HepG2 (cell line): ENCODE results near the gene PCGF2. TPM values are rescaled to one million over a fixed set of nuclear protein-coding genes. Genes with fewer than 3 reads are reported as not detected.
A peak's percentile ranks its signal among the peaks of the same experiment; 100 is the strongest.

Experiments
- ATAC-seq: fragments of 200-7000 bp; cut with Tn5 transposase; 3 replicates; pipeline ENCODE4 v1.9.1; 2020; ENCODE audit warnings: mild to moderate bottlenecking, moderate library complexity
- BruUV-seq: library from RNA; stranded (reverse); fragments of 400-500 nt; replicated peaks from 2 replicates; lab custom pipeline; 2021; lab: Mats Ljungman, UMichigan
- CTCF ChIA-PET: fragments of 300-600 bp; formaldehyde crosslinking; extraction: SDS; loops from one replicate; lab custom pipeline; 2021; ENCODE audit warnings: low total read pairs, inconsistent platforms, low intra/inter-chr PET ratio; lab: Yijun Ruan, JAX
- POLR2A ChIA-PET: fragments of 350-600 bp; sonication (Branson Sonifier 250); formaldehyde crosslinking; loops from one replicate; lab custom pipeline; 2020; ENCODE audit warnings: antibody characterized with exemption, inconsistent platforms; lab: Yijun Ruan, JAX
- DNase-seq: peaks from one replicate; pipeline ENCODE4 v3.0.0-alpha.2; 2015; ENCODE audit warnings: low spot score
- FAIRE-seq: peaks from 3 replicates; lab custom pipeline; 2011; peaks lifted over from hg19 to GRCh38; lab: Jason Lieb, UNC
- H2AFZ ChIP-seq: one replicate; pipeline ENCODE4 v1.6.1; 2011; ENCODE audit warnings: low read length, inconsistent platforms
- H3K27ac ChIP-seq: fragments of 300-600 bp; 3 replicates; pipeline ENCODE4 v1.8.0; 2011; ENCODE audit warnings: mixed run types, mild to moderate bottlenecking, mixed read lengths, low read length, inconsistent platforms; ENCODE audit not compliant: insufficient read depth; ENCODE audit errors: extremely low read length
- H3K27me3 ChIP-seq, 2 experiments: fragments of 200-600 bp in 1 of 2; 2 replicates in 1 of 2; 3 replicates in 1 of 2; pipeline versions ENCODE4 v1.6.0 to v1.8.0; 2011; ENCODE audit warnings: low read length in 2 of 2, mild to moderate bottlenecking in 2 of 2, moderate library complexity in 2 of 2, inconsistent platforms in 1 of 2; ENCODE audit not compliant: insufficient read depth in 2 of 2, control insufficient read depth in 1 of 2
- H3K36me3 ChIP-seq, 2 experiments: fragments of 200-600 bp in 1 of 2; replicated peaks in 1 of 2; 2 replicates in 1 of 2; 3 replicates in 1 of 2; pipeline versions ENCODE4 v1.5.1 to v1.8.0; 2011; ENCODE audit warnings: low read length in 2 of 2, inconsistent platforms in 1 of 2; ENCODE audit not compliant: insufficient read depth in 2 of 2, control insufficient read depth in 1 of 2
- H3K4me1 ChIP-seq: 2 replicates; pipeline ENCODE4 v1.5.1; 2012; ENCODE audit warnings: low read length, inconsistent platforms; ENCODE audit not compliant: insufficient read depth
- H3K4me2 ChIP-seq: 2 replicates; pipeline ENCODE4 v1.6.0; 2011; ENCODE audit warnings: low read depth, low read length, inconsistent platforms
- H3K4me3 ChIP-seq, 3 experiments: fragments of 200-600 bp in 1 of 3; sonication (generic), shearing (Covaris generic) in 1 of 3; replicated peaks in 1 of 3; 2 replicates each; pipeline ENCODE4 v1.5.1; 2011 to 2016; ENCODE audit warnings: low read length in 3 of 3, inconsistent platforms in 2 of 3, low read depth in 2 of 3, mild to moderate bottlenecking in 2 of 3, control low read depth in 1 of 3, mixed read lengths in 1 of 3; ENCODE audit not compliant: insufficient read depth in 1 of 3
- H3K79me2 ChIP-seq: one replicate; pipeline ENCODE4 v1.6.1; 2011; ENCODE audit warnings: low read length, inconsistent platforms; ENCODE audit not compliant: insufficient read depth
- H3K9ac ChIP-seq: 2 replicates; pipeline ENCODE4 v1.6.0; 2011; ENCODE audit warnings: mild to moderate bottlenecking, low read depth, low read length, inconsistent platforms; ENCODE audit not compliant: insufficient read depth
- H3K9me3 ChIP-seq: 2 replicates; pipeline ENCODE4 v1.5.1; 2012; ENCODE audit warnings: mild to moderate bottlenecking, low read length
- H4K20me1 ChIP-seq: 2 replicates; pipeline ENCODE4 v1.6.0; 2011; ENCODE audit warnings: inconsistent platforms, mild to moderate bottlenecking, low read length, moderate library complexity; ENCODE audit not compliant: insufficient read depth
- GMEB1 ChIP-seq: sonication (generic); formaldehyde crosslinking; IDR thresholded peaks from 2 replicates; pipeline ENCODE4 v1.5.1; 2020; ENCODE audit warnings: missing genetic modification reagents, mild to moderate bottlenecking, borderline replicate concordance
- RBAK ChIP-seq: sonication (generic); formaldehyde crosslinking; IDR thresholded peaks from 2 replicates; pipeline ENCODE4 v1.5.1; 2020; ENCODE audit warnings: mild to moderate bottlenecking, missing genetic modification reagents
- SCMH1 ChIP-seq: sonication (generic); formaldehyde crosslinking; IDR thresholded peaks from 2 replicates; pipeline ENCODE4 v1.9.0; 2021; ENCODE audit warnings: missing genetic modification reagents, mild to moderate bottlenecking, borderline replicate concordance
- SMC3 ChIP-seq: IDR thresholded peaks from 2 replicates; pipeline ENCODE4 v1.6.1; 2011; ENCODE audit warnings: low read length, improper control_type of control experiment
- SOX6 ChIP-seq, 2 experiments: fragments of 450-650 bp in 1 of 2; sonication (generic) in 1 of 2; formaldehyde crosslinking in 1 of 2; IDR thresholded peaks; 2 replicates each; pipeline versions ENCODE4 v1.4.0 to v1.6.1; 2017 to 2020; ENCODE audit warnings: antibody characterized with exemption in 1 of 2, mild to moderate bottlenecking in 1 of 2, missing genetic modification reagents in 1 of 2
- SRF ChIP-seq: IDR thresholded peaks from 2 replicates; pipeline ENCODE4 v1.6.1; 2011; ENCODE audit warnings: mild to moderate bottlenecking, low read depth, low read length, moderate library complexity
- TGIF2 ChIP-seq: IDR thresholded peaks from 2 replicates; pipeline ENCODE4 v1.6.1; 2016; ENCODE audit warnings: control low read depth, missing compliant biosample characterization
- UBTF ChIP-seq: sonication (generic); formaldehyde crosslinking; IDR thresholded peaks from 2 replicates; pipeline ENCODE4 v1.4.0; 2020; ENCODE audit warnings: mild to moderate bottlenecking, missing genetic modification reagents
- ZNF276 ChIP-seq: sonication (generic); formaldehyde crosslinking; IDR thresholded peaks from 2 replicates; pipeline ENCODE4 v1.4.0; 2020; ENCODE audit warnings: mild to moderate bottlenecking, low read depth, missing genetic modification reagents
- ZNF788 ChIP-seq: sonication (generic); formaldehyde crosslinking; IDR thresholded peaks from 2 replicates; pipeline ENCODE4 v1.5.0; 2020; ENCODE audit warnings: mild to moderate bottlenecking, missing genetic modification reagents, borderline replicate concordance
- WGBS: methylation state at CpG from one replicate; pipeline ENCODE4 v1.1.6; 2017; ENCODE audit warnings: low lambda C conversion rate; 5-methylcytosine and 5-hydroxymethylcytosine counted together
- in situ Hi-C: cut with HindIII; loops from 2 replicates; pipeline ENCODE4 v1.10.0; 2017; ENCODE audit warnings: low pct_unique_long_range_greater_than_20kb; ENCODE audit not compliant: extremely low pct_ligation_motif_present
- intact Hi-C: fragments of 100-400 bp; cut with micrococcal nuclease; formaldehyde crosslinking; loops from one replicate; pipeline ENCODE4 v1.10.0; 2022; ENCODE audit not compliant: unreplicated experiment
- polyA plus RNA-seq, 8 experiments: library from polyadenylated mRNA; depleted of rRNA in 3 of 8; stranded (reverse) in 7 of 8; unstranded in 1 of 8; fragments of >200 nt; fragmentation: Illumina TruSeq in 4 of 8; extraction: Trizol in 4 of 8; gene quantifications; 2 replicates each; pipeline versions ENCODE4 v1.2.1 to v1.2.3, GENCODE V29; 2011 to 2016; ENCODE audit warnings: low read depth in 4 of 8, missing spikeins in 1 of 8, mixed read lengths in 1 of 8; ENCODE audit not compliant: insufficient read depth in 1 of 8
- total RNA-seq, 5 experiments: library from RNA; depleted of rRNA; stranded (reverse); fragments of >200 nt; fragmentation: Illumina TruSeq; extraction: Trizol; gene quantifications; 2 replicates each; pipeline ENCODE4 v1.2.3, GENCODE V29; 2016; ENCODE audit warnings: low read depth in 1 of 5

Gene PCGF2
- total and polyA plus RNA-seq, 2 of the 13 experiments (the other 11 are each of a cell fraction or from before 2014, with no cell fraction given): 11.6 to 29.4 TPM

GRCh38 chr17:38797158-38797490 lies 49.0 kb upstream of the PCGF2 start:
- TF ChIP-seq SOX6 (IDR thresholded peaks at IDR 0.05) (no peak), SOX6 (CRISPR knock-in tag; IDR thresholded peaks at IDR 0.05) (no peak), GMEB1 (CRISPR knock-in tag) (no peak), SMC3 (no peak), RBAK (CRISPR knock-in tag) (no peak), TGIF2 (CRISPR knock-in tag) (no peak), ZNF788 (0 out of 2 replicates have a peak, but pooled peaks have one; percentile 11), SRF (no peak), UBTF (0 out of 2 replicates have a peak, but pooled peaks have one; percentile 22), ZNF276 (CRISPR knock-in tag) (no peak), SCMH1 (CRISPR knock-in tag) (no peak)
- in situ Hi-C loops (no loop called here), intact Hi-C loops (no loop called here)
- Histone ChIP-seq H3K27ac (no peak overlapping the region), H3K9ac (peak overlapping the region; percentile 99; the same call in 1 of the 2 replicates), H2AFZ (no peak overlapping the region), H3K9me3 (no peaks in the 10 kb centered on the region), H3K27me3 (no peaks in the 10 kb centered on the region), H3K36me3 (peaks cover 5 to 19% of the 10 kb centered on the region in 2 experiments), H3K4me3 (peak overlapping the region; percentile 73 to 98 (median 90); a peak in 4 of 6 replicates), H3K4me2 (peak overlapping the region; percentile 86), H3K79me2 (peaks cover 55% of the 10 kb centered on the region), H4K20me1 (peaks cover 22% of the 10 kb centered on the region; the same call in 1 of the 2 replicates), H3K4me1 (peaks cover 39% of the 10 kb centered on the region)
- no TSS peak for BruUV-seq
- POLR2A ChIA-PET: interaction anchor here (1.1 to 1.8 kb wide), 6 partner anchors 8 to 121 kb away, joined by 3 to 7 read pairs (median 4); partner anchors contain the start of gene CWC25
- DNase-seq (no peak), ATAC-seq (no peak), FAIRE-seq (no peak)
- CTCF ChIA-PET: no interaction called here
- 80% methylated on average over 5 of the region's 5 CpGs for WGBS
